Breast epithelium (tissue), 4 donors: ENCODE results near the gene ELK4. TPM values are rescaled to one million over a fixed set of nuclear protein-coding genes. Genes with fewer than 3 reads are reported as not detected.

Experiments used
- DNase-seq, 2 donors: peaks; one replicate each; pipeline ENCODE4 v3.0.0-alpha.2; 2019; ENCODE audit warnings: low spot score in 2 of 2
- H3K27ac ChIP-seq, 2 donors: fragments of 200-600 bp; sonication (generic) in 1 of 2; one replicate each; pipeline ENCODE4 v1.5.1; 2016 to 2019; ENCODE audit warnings: mild to moderate bottlenecking in 1 of 2
- H3K27me3 ChIP-seq, 2 donors: fragments of 200-600 bp; sonication (generic) in 1 of 2; one replicate each; pipeline versions ENCODE4 v1.5.1 to v1.6.0; 2017 to 2019; ENCODE audit warnings: control low read depth in 1 of 2, mild to moderate bottlenecking in 1 of 2
- H3K36me3 ChIP-seq: fragments of 200-600 bp; one replicate; pipeline ENCODE4 v1.5.1; 2019
- H3K4me1 ChIP-seq, 2 donors: fragments of 200-600 bp; sonication (generic); one replicate each; pipeline ENCODE4 v1.5.1; 2016 to 2019; ENCODE audit warnings: control low read depth in 1 of 2
- H3K4me3 ChIP-seq, 3 donors: fragments of 200-600 bp; sonication (generic); 1 replicate in 2 of 3; 2 replicates in 1 of 3; pipeline ENCODE4 v1.5.1; 2016 to 2019; ENCODE audit warnings: mild to moderate bottlenecking in 3 of 3, moderate library complexity in 2 of 3
- H3K9me3 ChIP-seq, 2 donors: fragments of 200-600 bp; sonication (generic) in 1 of 2; one replicate each; pipeline ENCODE4 v1.5.1; 2016 to 2019; ENCODE audit warnings: control low read depth in 1 of 2
- POLR2A ChIP-seq: fragments of 450-650 bp; IDR thresholded peaks from one replicate; pipeline ENCODE4 v1.6.1; 2016; ENCODE audit warnings: antibody characterized with exemption, mild to moderate bottlenecking, moderate library complexity
- POLR2AphosphoS5 ChIP-seq, 3 donors: sonication (generic); formaldehyde crosslinking; IDR thresholded peaks; one replicate each; pipeline ENCODE4 v1.6.1; 2017; ENCODE audit warnings: antibody characterized with exemption in 3 of 3
- intact Hi-C: fragments of 100-400 bp; cut with DNase I; formaldehyde crosslinking; loops from one replicate; pipeline ENCODE4 v1.15.1; 2023; ENCODE audit warnings: low total_unique reads
- total RNA-seq, 3 donors: library from RNA; depleted of rRNA; stranded (reverse); fragments of >200 nt; gene quantifications; one replicate each; pipeline ENCODE4 v1.1.0, GENCODE V29; 2016
- TF ChIP-seq, protein P1 (sequence below), 3 donors: fragments of 450-650 bp; IDR thresholded peaks; one replicate each; pipeline ENCODE4 v1.5.1; 2016 to 2017; ENCODE audit warnings: antibody characterized with exemption in 3 of 3, mild to moderate bottlenecking in 3 of 3, moderate library complexity in 3 of 3

The ELK4 gene
- total RNA-seq, 3 donors from 2014 or later = 22.6 to 32.5 (median 26.5) TPM

DNA sequence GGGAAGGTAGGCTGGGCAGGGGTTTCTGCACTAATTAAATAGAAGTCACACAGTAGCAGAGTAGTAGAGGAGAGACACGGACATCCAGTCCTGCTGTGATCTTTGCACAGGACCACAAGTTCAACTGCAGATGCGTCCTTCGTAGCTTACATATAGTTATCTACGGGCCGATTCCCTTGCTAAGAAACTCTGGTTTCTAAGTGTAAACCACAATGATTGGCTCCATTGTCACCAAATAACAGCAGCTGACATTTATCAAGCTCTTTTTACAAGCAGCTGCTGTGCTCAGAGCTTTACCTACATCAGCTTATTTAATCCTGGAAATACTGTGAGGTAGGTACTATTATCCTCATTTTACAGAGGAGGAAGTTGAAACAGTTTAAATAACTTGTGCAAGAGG is 45.4 kb upstream of the ELK4 start:
- Histone ChIP-seq H3K27ac (no peak overlapping the region), H3K36me3 (no peaks in the 10 kb centered on the region), H3K9me3 (no peaks in the 10 kb centered on the region), H3K27me3 (no peaks in the 10 kb centered on the region), H3K4me3 (no peak overlapping the region), H3K4me1 (peaks cover 0 to 6% of the 10 kb centered on the region in 2 donors)
- intact Hi-C loops = no loop called here
- TF ChIP-seq POLR2AphosphoS5 (IDR thresholded peaks at IDR 0.05) (no peak), POLR2A (no peak)
- TF ChIP-seq, protein P1, sequence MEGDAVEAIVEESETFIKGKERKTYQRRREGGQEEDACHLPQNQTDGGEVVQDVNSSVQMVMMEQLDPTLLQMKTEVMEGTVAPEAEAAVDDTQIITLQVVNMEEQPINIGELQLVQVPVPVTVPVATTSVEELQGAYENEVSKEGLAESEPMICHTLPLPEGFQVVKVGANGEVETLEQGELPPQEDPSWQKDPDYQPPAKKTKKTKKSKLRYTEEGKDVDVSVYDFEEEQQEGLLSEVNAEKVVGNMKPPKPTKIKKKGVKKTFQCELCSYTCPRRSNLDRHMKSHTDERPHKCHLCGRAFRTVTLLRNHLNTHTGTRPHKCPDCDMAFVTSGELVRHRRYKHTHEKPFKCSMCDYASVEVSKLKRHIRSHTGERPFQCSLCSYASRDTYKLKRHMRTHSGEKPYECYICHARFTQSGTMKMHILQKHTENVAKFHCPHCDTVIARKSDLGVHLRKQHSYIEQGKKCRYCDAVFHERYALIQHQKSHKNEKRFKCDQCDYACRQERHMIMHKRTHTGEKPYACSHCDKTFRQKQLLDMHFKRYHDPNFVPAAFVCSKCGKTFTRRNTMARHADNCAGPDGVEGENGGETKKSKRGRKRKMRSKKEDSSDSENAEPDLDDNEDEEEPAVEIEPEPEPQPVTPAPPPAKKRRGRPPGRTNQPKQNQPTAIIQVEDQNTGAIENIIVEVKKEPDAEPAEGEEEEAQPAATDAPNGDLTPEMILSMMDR (IDR thresholded peaks at IDR 0.05) = no peak
- no peak for DNase-seq

DNA sequence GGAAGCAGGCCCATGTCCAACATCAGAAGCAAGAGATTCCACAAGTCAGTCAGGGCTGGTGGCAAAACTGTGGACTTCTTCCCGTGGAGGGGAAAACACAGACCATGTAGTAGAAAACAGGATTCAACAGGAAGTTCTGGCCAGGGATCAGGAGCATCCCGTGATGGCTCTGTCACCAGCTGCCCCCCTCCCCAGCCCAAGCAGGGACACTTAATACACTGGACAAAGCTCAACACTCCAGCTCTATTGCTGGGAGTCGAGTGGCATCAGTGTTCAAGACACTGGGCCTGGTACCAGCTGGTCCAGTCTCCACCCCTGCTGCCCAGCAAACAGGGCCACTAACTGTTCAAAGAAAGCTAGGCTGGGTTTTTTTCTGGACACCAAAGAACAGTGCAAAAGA is 44.8 kb upstream of the ELK4 start:
- no peak for DNase-seq
- no peaks in the 10 kb centered on the region for H3K9me3 ChIP-seq
- TF ChIP-seq POLR2A (no peak), POLR2AphosphoS5 (IDR thresholded peaks at IDR 0.05) (no peak)
- TF ChIP-seq, protein P1 (IDR thresholded peaks at IDR 0.05) = no peak
- H3K36me3 ChIP-seq = no peaks in the 10 kb centered on the region
- H3K4me1 ChIP-seq = peaks cover 0 to 6% of the 10 kb centered on the region in 2 donors
- no peaks in the 10 kb centered on the region for H3K27me3 ChIP-seq
- H3K27ac ChIP-seq = no peak overlapping the region
- intact Hi-C loops = no loop called here
- no peak overlapping the region for H3K4me3 ChIP-seq

DNA sequence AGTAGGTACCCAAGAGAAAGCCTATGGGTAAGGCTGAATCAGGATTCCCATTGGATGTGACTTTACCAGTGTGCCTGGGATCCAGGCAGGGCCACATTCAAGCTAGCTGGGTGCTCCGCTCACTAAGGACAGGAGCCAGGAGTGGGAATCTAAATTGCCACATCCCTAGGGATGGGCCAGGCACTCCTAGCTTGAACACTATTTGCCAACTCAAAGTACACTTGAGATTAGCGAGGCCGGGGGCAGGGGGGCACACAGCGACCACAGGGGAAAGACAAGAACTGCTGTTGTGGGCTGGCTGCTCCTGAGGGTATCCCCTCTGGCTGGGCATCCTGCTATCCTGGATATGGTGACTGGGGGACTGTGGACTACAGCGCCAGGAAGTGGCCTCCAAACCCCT is 44.2 kb upstream of the ELK4 start:
- Histone ChIP-seq H3K27me3 (no peaks in the 10 kb centered on the region), H3K27ac (no peak overlapping the region), H3K36me3 (no peaks in the 10 kb centered on the region), H3K9me3 (no peaks in the 10 kb centered on the region), H3K4me3 (no peak overlapping the region), H3K4me1 (peaks cover 0 to 6% of the 10 kb centered on the region in 2 donors)
- TF ChIP-seq POLR2A (no peak), POLR2AphosphoS5 (IDR thresholded peaks at IDR 0.05) (no peak)
- TF ChIP-seq, protein P1 (IDR thresholded peaks at IDR 0.05) = no peak
- no peak for DNase-seq
- intact Hi-C loops = no loop called here

DNA sequence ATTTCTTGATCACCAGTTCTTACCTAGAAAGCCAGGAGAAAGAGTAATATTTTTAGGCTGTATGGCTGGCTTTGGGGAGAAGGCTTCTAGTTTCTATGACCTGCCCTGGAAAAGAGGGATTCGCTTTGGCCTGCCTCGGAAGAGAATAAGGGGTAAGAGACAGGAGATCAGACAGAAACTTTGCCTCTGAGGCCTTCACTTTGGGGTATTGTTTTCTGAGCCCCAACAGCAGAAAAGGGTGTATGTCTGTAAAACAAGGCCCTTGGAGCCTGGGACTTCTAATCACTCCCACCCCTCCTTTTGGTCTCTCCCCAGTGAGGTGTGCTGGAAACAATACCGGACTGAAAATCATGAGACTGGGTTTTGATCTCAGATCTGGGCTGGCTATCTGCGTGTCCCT is 43.4 kb upstream of the ELK4 start:
- no peak overlapping the region for H3K27ac ChIP-seq
- H3K4me3 ChIP-seq = no peak overlapping the region
- H3K4me1 ChIP-seq = peaks cover 0 to 6% of the 10 kb centered on the region in 2 donors
- intact Hi-C loops = no loop called here
- TF ChIP-seq, protein P1 (IDR thresholded peaks at IDR 0.05) = no peak
- no peak for TF ChIP-seq POLR2A
- H3K36me3 ChIP-seq = no peaks in the 10 kb centered on the region
- no peak for DNase-seq
- no peaks in the 10 kb centered on the region for H3K9me3 ChIP-seq
- H3K27me3 ChIP-seq = no peaks in the 10 kb centered on the region

DNA sequence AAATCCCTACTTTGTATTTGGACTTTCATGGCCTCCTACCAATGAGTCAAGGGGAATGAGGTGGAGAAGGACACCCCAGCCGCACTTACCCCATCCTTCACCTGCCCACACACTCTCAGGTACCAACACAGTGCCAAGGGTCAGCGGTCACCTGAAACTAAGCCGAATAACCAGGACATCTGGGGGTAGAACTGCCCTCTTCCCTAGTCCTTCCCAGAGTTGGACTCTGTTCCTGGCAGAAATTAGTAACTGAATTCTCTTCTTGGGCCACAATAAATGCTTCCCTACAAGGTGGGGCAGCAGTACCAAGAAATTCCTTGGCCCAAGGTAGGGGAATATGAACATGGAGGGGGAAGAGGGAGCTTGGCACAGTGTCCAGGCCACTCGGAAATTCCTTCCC is 41.2 kb upstream of the ELK4 start:
- Histone ChIP-seq H3K4me1 (peaks cover 0 to 6% of the 10 kb centered on the region in 2 donors), H3K9me3 (no peaks in the 10 kb centered on the region), H3K27me3 (no peaks in the 10 kb centered on the region), H3K27ac (peak overlapping the region; percentile 60 to 77), H3K4me3 (no peak overlapping the region), H3K36me3 (no peaks in the 10 kb centered on the region)
- intact Hi-C loops = no loop called here
- DNase-seq = no peak
- TF ChIP-seq, protein P1 (IDR thresholded peaks at IDR 0.05) = no peak
- TF ChIP-seq POLR2AphosphoS5 (IDR thresholded peaks at IDR 0.05) (no peak), POLR2A (no peak)
